ENCODE results near the gene NGRN. TPM values are rescaled to one million over a fixed set of nuclear protein-coding genes. Genes with fewer than 3 reads are reported as not detected.
"Not testable (repeated sequence)": the region's sequence is repeated elsewhere in the genome, so short reads cannot be mapped to it uniquely, and the experiment has no call there.

Gene NGRN
- total and polyA plus RNA-seq, 2 donors (not counting 1 experiment from before 2014, with no cell fraction given): 55.3 to 96.1 TPM

DNA sequence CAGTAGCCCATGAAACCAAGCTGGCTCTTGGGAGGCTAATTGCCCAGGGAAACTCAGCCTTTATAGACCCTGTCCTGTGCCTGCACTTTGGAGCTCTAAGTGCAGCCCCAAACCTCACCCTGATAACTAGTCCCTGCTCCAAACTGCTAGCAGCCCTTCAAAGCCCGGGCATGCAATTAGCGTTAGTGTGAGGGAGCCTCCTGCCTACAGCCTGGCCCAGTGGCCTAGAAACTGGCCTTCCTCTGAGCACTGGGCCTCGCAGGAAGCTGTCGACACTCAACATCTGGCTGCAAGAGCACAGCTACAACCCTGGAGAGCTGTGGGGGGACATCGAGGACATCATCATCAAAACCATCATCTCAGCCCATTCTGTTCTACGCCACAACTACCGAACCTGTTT, 7.7 kb upstream of the NGRN start:
- Histone ChIP-seq H4K20me1 (ENCODE audit: control insufficient read depth, extremely low read depth, insufficient read depth, low read length) (no peaks in the 10 kb centered on the region), H3K4me1 (ENCODE audit: control insufficient read depth, extremely low read depth, insufficient read depth, low read length) (no peaks in the 10 kb centered on the region), H3K27ac (ENCODE audit: insufficient read depth, low read length) (no peak overlapping the region), H3K79me2 (ENCODE audit: control insufficient read depth, insufficient read depth, low read length) (no peaks in the 10 kb centered on the region), H2AFZ (ENCODE audit: low read length) (no peak overlapping the region), H3K4me3 (replicated peaks in 1 of 4; ENCODE audit: control extremely low read depth in 1 of 4, insufficient read depth in 1 of 4, low read depth in 3 of 4, low read length in 4 of 4) (no peak overlapping the region), H3K9me3 (ENCODE audit: control insufficient read depth, insufficient read depth, low read depth, low read length) (no peaks in the 10 kb centered on the region), H3K27me3 (ENCODE audit: control insufficient read depth, insufficient read depth, low read length) (peaks cover 3% of the 10 kb centered on the region), H3K9ac (ENCODE audit: insufficient read depth, low read length) (no peak overlapping the region), H3K36me3 (ENCODE audit: control insufficient read depth, insufficient read depth, low read length) (no peaks in the 10 kb centered on the region), H3K4me2 (ENCODE audit: extremely low read depth, insufficient read depth, low read length) (no peak overlapping the region)
- DNase-seq (ENCODE audit: low read depth in 2 of 2): no peak
- TF ChIP-seq, protein P1, sequence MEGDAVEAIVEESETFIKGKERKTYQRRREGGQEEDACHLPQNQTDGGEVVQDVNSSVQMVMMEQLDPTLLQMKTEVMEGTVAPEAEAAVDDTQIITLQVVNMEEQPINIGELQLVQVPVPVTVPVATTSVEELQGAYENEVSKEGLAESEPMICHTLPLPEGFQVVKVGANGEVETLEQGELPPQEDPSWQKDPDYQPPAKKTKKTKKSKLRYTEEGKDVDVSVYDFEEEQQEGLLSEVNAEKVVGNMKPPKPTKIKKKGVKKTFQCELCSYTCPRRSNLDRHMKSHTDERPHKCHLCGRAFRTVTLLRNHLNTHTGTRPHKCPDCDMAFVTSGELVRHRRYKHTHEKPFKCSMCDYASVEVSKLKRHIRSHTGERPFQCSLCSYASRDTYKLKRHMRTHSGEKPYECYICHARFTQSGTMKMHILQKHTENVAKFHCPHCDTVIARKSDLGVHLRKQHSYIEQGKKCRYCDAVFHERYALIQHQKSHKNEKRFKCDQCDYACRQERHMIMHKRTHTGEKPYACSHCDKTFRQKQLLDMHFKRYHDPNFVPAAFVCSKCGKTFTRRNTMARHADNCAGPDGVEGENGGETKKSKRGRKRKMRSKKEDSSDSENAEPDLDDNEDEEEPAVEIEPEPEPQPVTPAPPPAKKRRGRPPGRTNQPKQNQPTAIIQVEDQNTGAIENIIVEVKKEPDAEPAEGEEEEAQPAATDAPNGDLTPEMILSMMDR (conservative IDR thresholded peaks at IDR 0.05 in 1 of 2, IDR thresholded peaks at IDR 0.05 in 1 of 2; ENCODE audit: low read depth in 1 of 2, low read length in 2 of 2): no peak
- TF ChIP-seq EZH2 (IDR thresholded peaks at IDR 0.05; ENCODE audit: low read length, missing control alignments): no peak

DNA sequence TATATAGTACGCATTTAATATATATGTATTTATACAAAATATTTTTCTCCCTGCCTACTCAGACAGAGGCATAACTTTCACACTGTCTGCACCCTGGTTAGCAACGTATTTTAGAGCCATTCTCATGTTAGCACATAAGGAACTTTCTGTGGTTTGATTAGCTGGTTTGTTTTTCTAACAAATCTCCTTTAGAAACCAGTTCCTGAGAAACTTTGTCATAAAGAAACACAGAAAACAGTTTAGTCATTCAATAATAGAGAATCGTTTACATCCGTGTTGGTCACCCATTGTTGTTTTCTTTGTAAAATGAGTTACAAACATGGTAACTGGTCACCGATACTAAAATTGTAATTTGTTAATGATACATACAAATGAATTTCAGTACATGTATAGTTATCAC, 5.9 kb upstream of the NGRN start:
- H3K9ac ChIP-seq (ENCODE audit: insufficient read depth, low read length): no peak overlapping the region
- peaks cover 3% of the 10 kb centered on the region for H3K27me3 ChIP-seq (ENCODE audit: control insufficient read depth, insufficient read depth, low read length)
- no peak overlapping the region for H3K27ac ChIP-seq (ENCODE audit: insufficient read depth, low read length)
- H3K4me1 ChIP-seq (ENCODE audit: control insufficient read depth, extremely low read depth, insufficient read depth, low read length): peaks cover 2% of the 10 kb centered on the region
- DNase-seq (ENCODE audit: low read depth in 2 of 2): no peak
- H3K79me2 ChIP-seq (ENCODE audit: control insufficient read depth, insufficient read depth, low read length): no peaks in the 10 kb centered on the region
- H3K4me3 ChIP-seq (replicated peaks in 1 of 4; ENCODE audit: control extremely low read depth in 1 of 4, insufficient read depth in 1 of 4, low read depth in 3 of 4, low read length in 4 of 4): no peak overlapping the region
- TF ChIP-seq, protein P1 (conservative IDR thresholded peaks at IDR 0.05 in 1 of 2, IDR thresholded peaks at IDR 0.05 in 1 of 2; ENCODE audit: low read depth in 1 of 2, low read length in 2 of 2): no peak
- no peak for TF ChIP-seq EZH2 (IDR thresholded peaks at IDR 0.05; ENCODE audit: low read length, missing control alignments)
- H2AFZ ChIP-seq (ENCODE audit: low read length): no peak overlapping the region
- H4K20me1 ChIP-seq (ENCODE audit: control insufficient read depth, extremely low read depth, insufficient read depth, low read length): no peaks in the 10 kb centered on the region
- H3K9me3 ChIP-seq (ENCODE audit: control insufficient read depth, insufficient read depth, low read depth, low read length): no peaks in the 10 kb centered on the region
- H3K36me3 ChIP-seq (ENCODE audit: control insufficient read depth, insufficient read depth, low read length): no peaks in the 10 kb centered on the region
- H3K4me2 ChIP-seq (ENCODE audit: extremely low read depth, insufficient read depth, low read length): no peak overlapping the region

DNA sequence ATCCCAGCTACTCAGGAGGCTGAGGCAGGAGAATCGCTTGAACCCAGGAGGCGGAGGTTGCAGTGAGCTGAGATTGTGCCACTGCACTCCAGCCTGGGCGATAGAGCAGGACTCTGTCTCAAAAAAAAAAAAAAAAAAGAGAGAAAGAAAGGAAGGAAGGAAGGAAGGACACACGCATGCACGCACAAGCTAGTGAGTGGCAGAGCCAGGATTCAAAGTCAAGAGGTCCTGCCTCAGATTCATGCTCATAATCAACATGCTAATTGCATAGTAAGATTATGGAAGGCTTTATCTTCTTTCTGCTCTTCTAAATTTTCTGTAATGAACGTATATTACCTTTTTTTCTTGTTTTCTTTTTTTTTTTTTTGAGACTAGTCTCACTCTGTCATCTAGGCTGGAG, 4.7 kb upstream of the NGRN start:
- H2AFZ ChIP-seq (ENCODE audit: low read length); H3K36me3 ChIP-seq (ENCODE audit: control insufficient read depth, insufficient read depth, low read length); H3K9me3 ChIP-seq (ENCODE audit: control insufficient read depth, insufficient read depth, low read depth, low read length); DNase-seq (ENCODE audit: low read depth in 2 of 2); H3K27ac ChIP-seq (ENCODE audit: insufficient read depth, low read length); H3K9ac ChIP-seq (ENCODE audit: insufficient read depth, low read length); H3K4me1 ChIP-seq (ENCODE audit: control insufficient read depth, extremely low read depth, insufficient read depth, low read length); H3K4me2 ChIP-seq (ENCODE audit: extremely low read depth, insufficient read depth, low read length); H4K20me1 ChIP-seq (ENCODE audit: control insufficient read depth, extremely low read depth, insufficient read depth, low read length); H3K27me3 ChIP-seq (ENCODE audit: control insufficient read depth, insufficient read depth, low read length); H3K79me2 ChIP-seq (ENCODE audit: control insufficient read depth, insufficient read depth, low read length); H3K4me3 ChIP-seq (replicated peaks in 1 of 4; ENCODE audit: control extremely low read depth in 1 of 4, insufficient read depth in 1 of 4, low read depth in 3 of 4, low read length in 4 of 4): not testable (repeated sequence)

Measured in fibroblast of lung (primary cell).